ENCODE data around the gene TRIM16.
"Not testable (repeated sequence)": the region's sequence is repeated elsewhere in the genome, so short reads cannot be mapped to it uniquely, and the experiment has no call there.

The TRIM16 gene

GRCh38 chr17:15658296-15658695 lies 25.8 kb downstream of the TRIM16 start:
- DNase-seq (ENCODE audit: low read depth) = no peak

- no peak for DNase-seq (ENCODE audit: low read depth)
Measured at GRCh38 chr17:15657868-15658267, 26.2 kb downstream of the TRIM16 start.

GRCh38 chr17:15654886-15655561 lies 29.1 kb downstream of the TRIM16 start:
- DNase-seq (ENCODE audit: low read depth) = no peak

DNA sequence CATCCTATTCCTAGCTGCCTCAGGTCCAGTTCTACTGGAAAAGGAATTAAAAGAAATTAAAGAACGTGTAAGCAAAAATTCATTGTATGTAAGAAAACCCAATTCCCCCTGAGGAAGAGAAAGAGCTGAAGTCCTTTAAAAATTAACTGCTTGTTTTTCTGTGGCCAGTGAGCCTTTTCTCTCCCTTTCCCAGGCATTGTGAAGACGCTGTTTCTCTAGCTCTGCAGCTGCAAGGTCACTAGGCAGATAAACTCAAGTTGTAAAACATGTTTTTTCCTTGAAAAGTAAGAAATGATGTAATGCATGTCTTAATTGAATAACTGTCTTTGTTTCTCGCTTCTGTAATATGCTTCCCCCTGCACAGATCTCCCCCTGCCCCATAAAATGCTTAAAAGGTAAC lies 29.7 kb downstream of the TRIM16 start:
- DNase-seq (ENCODE audit: low read depth) = not testable (repeated sequence)

DNA sequence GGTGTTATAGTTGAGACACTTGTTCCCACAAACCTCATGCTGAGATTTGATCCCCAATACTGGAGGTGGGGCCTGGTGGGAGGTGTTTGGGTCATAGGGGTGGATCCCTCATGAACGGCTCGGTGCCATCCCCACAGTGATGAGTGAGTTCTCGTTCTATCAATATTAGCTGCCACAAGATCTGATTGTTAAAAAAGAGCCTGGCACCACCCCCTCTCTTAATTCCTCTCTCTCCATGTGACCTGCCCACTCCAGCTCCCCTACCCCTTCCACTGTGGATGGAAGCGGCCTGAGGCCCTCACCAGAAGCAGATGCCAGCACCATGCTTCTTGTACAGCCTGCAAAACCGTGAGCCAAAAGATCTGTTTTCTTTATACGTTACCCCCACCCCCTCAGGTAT lies 31.2 kb downstream of the TRIM16 start:
- DNase-seq (ENCODE audit: low read depth) = no peak

DNA sequence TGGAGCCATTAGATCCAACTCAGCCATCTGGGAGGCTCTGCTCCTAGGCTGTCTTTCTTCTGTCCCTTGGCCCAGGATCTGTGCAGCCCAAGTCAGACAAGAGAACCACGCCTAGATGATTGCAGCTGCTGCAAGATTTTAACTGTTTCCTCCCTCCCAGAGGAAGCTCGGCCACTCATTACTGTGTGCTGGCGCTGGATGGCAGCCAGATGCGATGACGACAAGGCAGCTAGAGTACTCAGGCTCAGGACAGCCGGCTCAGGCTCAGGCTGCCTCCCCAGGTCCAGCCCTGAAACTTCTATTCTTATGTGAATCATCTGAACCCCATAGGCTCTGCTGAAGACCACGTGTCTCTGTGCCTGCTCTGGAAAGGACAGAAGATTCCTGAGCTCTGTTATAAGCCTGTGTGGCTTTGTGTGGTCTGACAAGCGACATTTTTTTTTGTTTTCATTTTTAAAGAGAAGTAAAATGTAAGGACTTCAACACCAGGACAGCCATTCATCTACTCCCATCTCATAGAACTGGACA lies 32.5 kb downstream of the TRIM16 start:
- peak; percentile 99 for DNase-seq (ENCODE audit: low read depth)

DNA sequence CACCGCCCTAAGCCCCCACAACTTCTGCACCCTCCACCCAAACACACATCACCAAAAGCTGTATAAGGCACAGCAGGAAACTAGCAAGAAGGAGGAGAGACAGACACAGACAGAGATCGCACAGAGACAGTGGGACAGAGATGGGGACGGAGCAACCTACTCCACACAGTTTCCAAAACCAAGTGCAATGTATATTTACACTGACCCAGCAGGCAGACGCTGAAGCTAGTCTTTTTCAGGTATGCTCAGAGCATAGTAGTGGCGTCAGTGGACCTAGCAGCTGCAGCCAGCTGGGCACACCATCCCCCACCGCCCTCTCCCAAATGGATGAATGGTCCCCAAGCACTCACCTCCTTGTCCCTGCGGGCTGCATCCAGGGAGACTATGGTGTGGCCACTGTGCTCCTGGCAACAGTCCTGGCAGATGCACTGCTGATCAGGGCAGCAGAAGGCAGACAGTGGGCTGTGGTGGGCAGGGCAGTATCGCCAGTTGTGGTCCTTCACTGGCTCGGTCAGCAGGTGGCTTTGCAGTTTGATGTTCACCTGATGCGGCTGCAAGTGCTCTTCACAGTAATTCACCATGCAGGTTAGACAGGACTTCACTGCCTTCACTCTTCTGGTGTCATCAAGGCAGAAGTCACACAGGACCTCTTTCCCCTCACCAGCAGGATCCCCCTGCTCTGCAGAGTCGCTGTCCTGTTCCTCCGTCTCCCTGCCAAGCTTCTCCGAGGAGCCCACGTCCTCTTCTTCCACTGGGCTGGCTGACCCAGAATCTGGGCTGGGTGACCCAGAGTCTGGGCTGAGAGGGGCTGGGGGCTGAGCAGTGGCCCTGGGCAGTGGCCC lies 33.1 kb downstream of the TRIM16 start:
- no peak for DNase-seq (ENCODE audit: low read depth)

- no peak for DNase-seq (ENCODE audit: low read depth)
Measured at GRCh38 chr17:15649861-15650421, 34.2 kb downstream of the TRIM16 start.

DNA sequence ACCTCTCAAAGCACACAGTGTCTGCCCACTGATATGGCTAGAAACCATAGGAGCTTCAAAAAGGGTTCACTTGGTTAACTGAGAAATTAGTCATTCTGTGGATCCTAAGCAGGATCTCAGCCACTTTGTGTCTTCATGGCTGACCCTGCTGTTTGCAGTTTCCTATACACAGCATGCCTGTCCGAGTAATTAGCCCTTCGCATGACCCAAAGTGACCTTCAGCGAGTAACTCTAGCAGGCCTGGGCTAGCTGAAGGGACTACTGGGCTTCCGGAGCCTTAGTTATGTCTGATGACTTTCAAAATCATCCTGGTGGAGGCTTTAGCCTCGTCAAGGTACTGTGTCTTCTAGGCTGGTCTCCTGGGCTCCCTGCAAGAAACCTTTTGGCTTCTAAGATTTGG lies 35.7 kb downstream of the TRIM16 start:
- DNase-seq (ENCODE audit: low read depth) = no peak

GRCh38 chr17:15645942-15646312 lies 38.2 kb downstream of the TRIM16 start:
- peak; percentile 65 for DNase-seq (ENCODE audit: low read depth)

DNA sequence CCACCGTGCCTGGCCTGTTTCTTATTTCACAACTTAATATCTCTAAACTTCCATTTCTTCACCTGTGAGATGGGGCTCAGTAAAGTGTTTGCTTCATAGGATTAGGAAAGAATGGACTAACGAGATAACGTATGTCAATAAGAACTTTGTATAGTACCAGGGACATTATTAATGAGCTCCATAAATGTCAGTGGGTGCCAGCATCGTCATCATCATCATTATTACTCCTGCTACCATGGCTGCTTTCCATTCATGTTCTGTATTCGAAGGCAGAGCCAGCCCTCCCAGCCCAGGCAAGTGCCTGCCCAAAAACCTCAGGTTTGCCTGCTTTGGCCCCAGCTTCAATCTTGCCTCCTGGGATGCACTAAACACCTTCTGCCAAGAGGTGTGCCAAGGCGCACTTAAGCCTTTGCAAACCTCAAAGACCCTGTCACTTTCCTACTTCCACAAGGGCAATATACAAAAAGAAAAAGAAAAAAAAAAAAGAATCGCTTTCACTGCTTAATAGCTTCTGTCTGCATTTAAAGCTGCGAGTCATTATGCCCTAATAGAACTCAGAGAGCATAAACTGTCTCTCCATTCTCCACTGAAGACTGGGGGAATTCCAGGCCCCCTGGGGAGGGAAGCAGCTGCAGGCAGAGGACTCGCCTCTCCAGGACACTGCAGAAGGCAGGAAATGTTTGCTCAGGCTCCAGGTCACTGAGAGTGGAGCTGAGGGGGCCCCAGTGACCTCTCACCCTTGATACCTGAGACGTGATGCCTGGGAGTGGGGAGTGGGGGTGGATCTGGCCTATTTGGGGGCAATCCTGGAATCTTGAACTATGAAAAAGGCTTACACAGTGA lies 38.8 kb downstream of the TRIM16 start:
- DNase-seq (ENCODE audit: low read depth) = peak; percentile 62

GRCh38 chr17:15642505-15643251 lies 41.4 kb downstream of the TRIM16 start:
- not testable (repeated sequence) for DNase-seq (ENCODE audit: low read depth)

DNA sequence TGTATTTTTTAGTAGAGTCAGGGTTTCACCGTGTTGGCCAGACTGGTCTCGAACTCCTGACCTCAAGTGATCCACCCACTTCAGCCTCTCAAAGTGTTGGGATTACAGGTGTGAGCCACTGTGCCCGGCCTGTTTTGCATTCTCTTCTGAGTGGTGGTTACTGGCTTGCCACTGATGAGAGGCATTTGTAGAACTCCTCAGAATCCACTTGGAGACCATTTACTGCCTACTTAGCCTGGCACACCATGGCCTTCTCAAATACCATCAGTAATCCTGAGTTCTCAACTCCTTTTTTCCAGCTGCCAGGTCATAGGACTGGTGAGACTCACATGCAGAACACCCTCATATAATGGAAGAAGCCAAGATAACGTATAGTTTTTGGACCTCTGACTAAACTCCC lies 42.1 kb downstream of the TRIM16 start:
- not testable (repeated sequence) for DNase-seq (ENCODE audit: low read depth)

DNA sequence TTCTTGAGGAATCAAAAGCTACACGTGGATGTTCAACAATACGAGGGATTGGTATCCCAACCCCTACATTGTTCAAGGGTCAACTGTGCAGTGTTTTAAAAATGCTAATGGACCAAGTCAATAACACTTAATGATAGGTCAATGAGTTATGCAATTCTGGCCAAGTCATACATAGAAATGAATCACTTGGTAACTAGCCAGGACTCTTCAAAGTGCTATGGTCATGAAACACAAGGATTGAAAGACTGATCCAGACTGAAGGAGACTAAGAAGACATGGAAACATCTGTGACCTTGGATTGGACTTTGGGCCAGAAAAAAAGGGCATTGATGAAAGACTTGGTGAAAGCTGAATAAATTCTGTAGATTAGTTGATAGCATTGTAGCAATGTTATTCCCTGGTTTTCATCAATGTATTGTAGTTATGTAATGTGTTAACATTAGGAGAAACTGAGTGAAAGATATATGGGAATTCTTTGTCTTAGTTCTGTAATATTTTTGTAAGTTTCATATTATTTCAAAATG lies 53.1 kb downstream of the TRIM16 start:
- peak; percentile 51 for DNase-seq (ENCODE audit: low read depth)

DNA sequence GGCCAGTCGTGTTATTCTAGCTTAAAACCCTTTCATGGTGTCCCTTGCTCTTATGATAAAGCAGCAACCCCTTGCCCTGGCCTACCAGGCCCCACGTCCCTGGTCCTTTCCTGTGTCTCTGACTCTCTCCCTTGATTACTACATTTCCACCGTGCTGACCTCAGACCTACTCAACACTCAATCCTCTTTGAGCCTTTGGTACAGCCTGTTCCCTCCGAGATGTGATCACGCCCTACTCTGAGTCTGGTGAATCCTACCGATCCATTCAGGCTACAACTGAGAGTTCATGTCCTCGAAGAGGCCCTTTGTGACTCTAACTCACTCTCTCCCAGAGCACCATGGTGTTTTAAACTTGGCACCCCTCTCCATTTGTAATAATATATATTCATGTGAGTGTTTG lies 54.1 kb downstream of the TRIM16 start:
- peak; percentile 68 for DNase-seq (ENCODE audit: low read depth)

DNA sequence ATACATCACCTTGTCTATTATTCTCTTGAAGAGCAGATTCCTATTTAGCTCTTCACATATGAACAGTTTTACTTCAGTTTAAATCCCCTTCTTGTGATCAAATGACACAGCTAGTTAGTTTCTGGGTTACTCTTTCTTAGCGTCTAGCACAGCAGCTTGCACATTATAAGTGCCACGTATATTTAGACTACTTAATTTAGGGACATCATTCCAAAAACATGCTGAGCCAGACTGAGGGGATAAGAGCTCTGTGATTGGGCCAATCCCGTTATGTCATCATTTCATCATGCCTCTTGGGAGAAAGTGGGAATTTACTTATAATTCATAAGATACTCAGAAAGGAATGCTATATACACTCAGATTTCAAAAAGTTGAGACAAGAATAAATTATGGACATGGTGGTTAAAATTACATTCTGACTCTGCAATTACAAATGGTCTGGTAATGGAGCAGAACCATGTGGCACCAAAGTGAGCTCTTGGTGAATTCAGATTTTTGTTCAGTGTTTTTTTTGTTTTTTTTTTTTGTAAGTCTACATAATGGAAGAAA lies 60.4 kb downstream of the TRIM16 start:
- not testable (repeated sequence) for DNase-seq (ENCODE audit: low read depth)

DNA sequence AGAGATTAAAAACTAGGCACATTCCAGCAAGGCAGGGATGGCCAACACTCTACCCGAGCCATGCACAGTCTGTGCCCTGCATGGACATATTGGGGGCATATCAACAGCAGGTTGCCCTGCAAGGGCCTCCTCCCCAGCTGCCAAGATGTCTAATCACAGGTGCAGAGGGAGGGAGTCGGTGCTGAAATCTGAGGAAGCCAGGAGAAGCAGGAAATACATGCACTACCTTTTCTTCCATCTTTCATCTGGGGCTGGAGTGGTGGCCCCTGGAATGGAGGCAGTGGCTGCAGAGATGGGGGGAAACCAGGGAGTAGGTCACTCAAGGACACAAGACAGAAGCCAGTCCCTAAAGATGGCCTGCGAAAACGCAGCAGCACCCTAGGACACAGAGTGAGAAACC lies 60.9 kb downstream of the TRIM16 start:
- not testable (repeated sequence) for DNase-seq (ENCODE audit: low read depth)

DNA sequence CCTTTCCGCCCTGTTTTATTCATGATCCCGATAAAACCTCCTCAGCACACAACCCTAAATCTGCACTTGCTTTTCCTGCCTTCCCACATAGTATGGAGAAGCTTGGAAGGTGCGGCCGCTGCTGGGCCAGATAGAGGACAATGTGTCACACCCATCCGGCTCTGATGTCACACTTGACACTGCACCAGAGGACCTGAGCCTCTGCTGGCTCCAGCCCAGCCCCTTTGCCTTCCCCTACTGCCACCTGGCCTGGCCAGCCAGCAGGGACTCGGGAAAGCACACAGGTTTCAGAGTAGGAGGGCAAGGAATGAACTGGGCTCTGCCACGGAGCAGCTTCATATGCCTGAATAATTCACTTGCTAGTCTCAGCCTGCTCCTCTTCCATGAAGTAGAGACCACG lies 62.0 kb downstream of the TRIM16 start:
- not testable (repeated sequence) for DNase-seq (ENCODE audit: low read depth)

- DNase-seq (ENCODE audit: low read depth) = not testable (repeated sequence)
Measured at GRCh38 chr17:15619331-15620058, 64.6 kb downstream of the TRIM16 start, which contains the start of gene FBXW10B. TSS of gene FBXW10B (minus strand) at chr17:15619704. CDS start at chr17:15619512, 192 bp downstream.

GRCh38 chr17:15616828-15617227 lies 67.3 kb downstream of the TRIM16 start:
- DNase-seq (ENCODE audit: low read depth) = not testable (repeated sequence)

All from iris pigment epithelial cell (primary cell).